HEK293 (cell line): ENCODE measurements around the gene TOMT.

Experiments
- CTCF ChIA-PET: fragments of 350-600 bp; formaldehyde crosslinking; extraction: SDS; loops from one replicate; lab custom pipeline; 2021; ENCODE audit warnings: antibody characterized with exemption; lab: Yijun Ruan, JAX
- POLR2A ChIA-PET: fragments of 300-600 bp; formaldehyde crosslinking; extraction: SDS; loops from one replicate; lab custom pipeline; 2020; ENCODE audit warnings: antibody characterized with exemption, inconsistent platforms; lab: Yijun Ruan, JAX
- H3K27ac ChIP-seq: fragments of 200-500 bp; sonication (Bioruptor generic); 2 replicates; pipeline ENCODE4 v1.5.1; 2014; ENCODE audit warnings: low read depth, low read length, control low read depth, inconsistent platforms; ENCODE audit errors: extremely low read depth
- H3K36me3 ChIP-seq, 2 experiments: fragments of 200-500 bp in 1 of 2; sonication (Bioruptor generic) in 1 of 2; 1 replicate in 1 of 2; 2 replicates in 1 of 2; pipeline ENCODE4 v1.5.1; 2014 to 2017; ENCODE audit warnings: inconsistent platforms in 2 of 2, low read length in 2 of 2; ENCODE audit not compliant: control insufficient read depth in 2 of 2, insufficient read depth in 1 of 2
- H3K4me1 ChIP-seq: fragments of 200-500 bp; sonication (Bioruptor generic); 2 replicates; pipeline ENCODE4 v1.5.1; 2014; ENCODE audit warnings: mild to moderate bottlenecking, low read length, inconsistent platforms; ENCODE audit not compliant: control insufficient read depth, insufficient read depth
- H3K4me3 ChIP-seq: 2 replicates; pipeline ENCODE4 v1.5.1; 2011; ENCODE audit warnings: low read depth, mild to moderate bottlenecking, control low read depth, low read length, moderate library complexity
- H3K9me3 ChIP-seq: fragments of 200-500 bp; sonication (Bioruptor generic); 2 replicates; pipeline ENCODE4 v1.5.1; 2014; ENCODE audit warnings: low read depth, low read length, inconsistent platforms; ENCODE audit not compliant: control insufficient read depth, insufficient read depth
- HOXC10 ChIP-seq: sonication (generic); formaldehyde crosslinking; IDR thresholded peaks from 2 replicates; pipeline ENCODE4 v1.8.1; 2023; ENCODE audit warnings: mild to moderate bottlenecking, missing genetic modification reagents
- ZFP3 ChIP-seq: fragments of 450-650 bp; formaldehyde crosslinking; IDR thresholded peaks from 2 replicates; pipeline ENCODE4 v1.5.1; 2016; ENCODE audit warnings: low read depth, missing biosample characterization, missing genetic modification characterization
- ZIC2 ChIP-seq: fragments of 450-650 bp; formaldehyde crosslinking; IDR thresholded peaks from 2 replicates; pipeline ENCODE4 v1.5.1; 2016; ENCODE audit warnings: missing biosample characterization, missing genetic modification characterization
- ZNF157 ChIP-seq: fragments of 450-650 bp; formaldehyde crosslinking; IDR thresholded peaks from 2 replicates; pipeline ENCODE4 v1.5.1; 2016; ENCODE audit warnings: missing biosample characterization, missing genetic modification characterization
- ZNF239 ChIP-seq: fragments of 450-650 bp; formaldehyde crosslinking; IDR thresholded peaks from 2 replicates; pipeline ENCODE4 v1.5.1; 2016; ENCODE audit warnings: missing biosample characterization, missing genetic modification characterization
- ZNF366 ChIP-seq: fragments of 450-650 bp; formaldehyde crosslinking; conservative IDR thresholded peaks from 2 replicates; pipeline ENCODE4 v1.5.1; 2016; ENCODE audit warnings: missing biosample characterization, missing genetic modification characterization
- ZNF416 ChIP-seq: fragments of 450-650 bp; formaldehyde crosslinking; IDR thresholded peaks from 2 replicates; pipeline ENCODE4 v1.5.1; 2016; ENCODE audit warnings: missing biosample characterization, missing genetic modification characterization
- ZNF488 ChIP-seq: fragments of 450-650 bp; formaldehyde crosslinking; IDR thresholded peaks from 2 replicates; pipeline ENCODE4 v1.5.1; 2016; ENCODE audit warnings: missing biosample characterization, missing genetic modification characterization
- ZNF596 ChIP-seq: fragments of 450-650 bp; IDR thresholded peaks from 2 replicates; pipeline ENCODE4 v1.5.0; 2018; ENCODE audit warnings: missing biosample characterization, mild to moderate bottlenecking, missing genetic modification characterization, moderate library complexity
- ZNF600 ChIP-seq: fragments of 450-650 bp; formaldehyde crosslinking; IDR thresholded peaks from 2 replicates; pipeline ENCODE4 v1.5.1; 2016; ENCODE audit warnings: missing biosample characterization, missing genetic modification characterization
- ZNF621 ChIP-seq: fragments of 450-650 bp; formaldehyde crosslinking; IDR thresholded peaks from 2 replicates; pipeline ENCODE4 v1.5.1; 2017; ENCODE audit warnings: missing biosample characterization, missing genetic modification characterization
- ZNF626 ChIP-seq: fragments of 450-650 bp; sonication (Bioruptor Pico); formaldehyde crosslinking; IDR thresholded peaks from 2 replicates; pipeline ENCODE4 v1.5.1; 2018; ENCODE audit warnings: missing biosample characterization, missing genetic modification characterization, inconsistent platforms
- ZNF645 ChIP-seq: fragments of 450-650 bp; formaldehyde crosslinking; IDR thresholded peaks from 2 replicates; pipeline ENCODE4; 2016; ENCODE audit warnings: missing biosample characterization, missing genetic modification characterization
- ZNF701 ChIP-seq: fragments of 450-650 bp; formaldehyde crosslinking; IDR thresholded peaks from 2 replicates; pipeline ENCODE4 v1.5.1; 2016; ENCODE audit warnings: missing biosample characterization, missing genetic modification characterization
- ZNF785 ChIP-seq: fragments of 450-650 bp; formaldehyde crosslinking; IDR thresholded peaks from 2 replicates; pipeline ENCODE4 v1.5.1; 2016; ENCODE audit warnings: missing biosample characterization, missing genetic modification characterization
- ZSCAN30 ChIP-seq: fragments of 450-650 bp; IDR thresholded peaks from 2 replicates; pipeline ENCODE4 v1.5.1; 2018; ENCODE audit warnings: missing biosample characterization, mild to moderate bottlenecking, missing genetic modification characterization, moderate library complexity
- TF ChIP-seq, protein P1 (sequence below): fragments of 450-650 bp; formaldehyde crosslinking; IDR thresholded peaks from 2 replicates; pipeline ENCODE4 v1.5.1; 2016; ENCODE audit warnings: missing biosample characterization, missing genetic modification characterization
- TF ChIP-seq, protein P2 (sequence below): fragments of 450-650 bp; formaldehyde crosslinking; IDR thresholded peaks from 2 replicates; pipeline ENCODE4 v1.5.1; 2016; ENCODE audit warnings: missing biosample characterization, missing genetic modification characterization

Gene TOMT

DNA sequence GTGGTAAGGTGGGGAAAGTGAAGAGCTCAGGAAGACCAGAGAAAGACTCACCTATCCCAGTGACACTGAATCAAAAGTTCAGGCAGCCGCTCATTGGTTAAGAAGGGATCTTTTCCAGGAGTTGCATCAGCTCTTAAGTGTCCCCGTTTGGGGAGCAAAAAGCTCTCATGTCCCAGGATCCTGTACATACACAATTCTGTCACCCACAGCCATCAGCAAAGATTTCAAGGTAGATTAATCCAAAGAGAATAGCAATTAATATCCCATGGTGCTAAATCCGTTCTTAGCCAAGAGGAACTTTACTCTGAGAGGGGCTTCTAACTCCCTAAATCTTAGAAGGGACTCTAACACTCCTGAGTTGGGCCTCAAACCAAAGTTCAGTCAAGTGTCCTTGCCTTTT, 49.1 kb downstream of the TOMT start:
- Histone ChIP-seq H3K36me3 (no peaks in the 10 kb centered on the region), H3K9me3 (no peaks in the 10 kb centered on the region), H3K27ac (no peak overlapping the region), H3K4me3 (no peak overlapping the region), H3K4me1 (no peaks in the 10 kb centered on the region)
- ChIA-PET CTCF (interaction anchor here (0.6 to 3.6 kb wide), 3 partner anchors 11 to 404 kb away, joined by 4 to 28 read pairs (median 4); no protein-coding TSS in a partner anchor), POLR2A (no interaction called here)
- no peak for TF ChIP-seq ZNF785 (tag by site-specific recombination)
- TF ChIP-seq ZNF366: no peak
- TF ChIP-seq, protein P1, sequence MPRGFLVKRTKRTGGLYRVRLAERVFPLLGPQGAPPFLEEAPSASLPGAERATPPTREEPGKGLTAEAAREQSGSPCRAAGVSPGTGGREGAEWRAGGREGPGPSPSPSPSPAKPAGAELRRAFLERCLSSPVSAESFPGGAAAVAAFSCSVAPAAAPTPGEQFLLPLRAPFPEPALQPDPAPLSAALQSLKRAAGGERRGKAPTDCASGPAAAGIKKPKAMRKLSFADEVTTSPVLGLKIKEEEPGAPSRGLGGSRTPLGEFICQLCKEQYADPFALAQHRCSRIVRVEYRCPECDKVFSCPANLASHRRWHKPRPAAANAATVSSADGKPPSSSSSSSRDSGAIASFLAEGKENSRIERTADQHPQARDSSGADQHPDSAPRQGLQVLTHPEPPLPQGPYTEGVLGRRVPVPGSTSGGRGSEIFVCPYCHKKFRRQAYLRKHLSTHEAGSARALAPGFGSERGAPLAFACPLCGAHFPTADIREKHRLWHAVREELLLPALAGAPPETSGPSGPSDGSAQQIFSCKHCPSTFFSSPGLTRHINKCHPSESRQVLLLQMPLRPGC: no peak
- no peak for TF ChIP-seq ZNF157 (tag by site-specific recombination)
- TF ChIP-seq ZNF600 (tag by site-specific recombination): no peak
- no peak for TF ChIP-seq ZNF239 (tag by site-specific recombination)
- TF ChIP-seq ZIC2 (tag by site-specific recombination): no peak
- no peak for TF ChIP-seq ZNF416 (tag by site-specific recombination)
- TF ChIP-seq ZNF621 (tag by site-specific recombination): no peak
- TF ChIP-seq ZNF488 (tag by site-specific recombination): no peak
- no peak for TF ChIP-seq ZNF596 (tag by site-specific recombination)
- TF ChIP-seq ZSCAN30 (tag by site-specific recombination): no peak
- TF ChIP-seq ZNF701 (tag by site-specific recombination): no peak
- no peak for TF ChIP-seq HOXC10 (CRISPR knock-in tag)

DNA sequence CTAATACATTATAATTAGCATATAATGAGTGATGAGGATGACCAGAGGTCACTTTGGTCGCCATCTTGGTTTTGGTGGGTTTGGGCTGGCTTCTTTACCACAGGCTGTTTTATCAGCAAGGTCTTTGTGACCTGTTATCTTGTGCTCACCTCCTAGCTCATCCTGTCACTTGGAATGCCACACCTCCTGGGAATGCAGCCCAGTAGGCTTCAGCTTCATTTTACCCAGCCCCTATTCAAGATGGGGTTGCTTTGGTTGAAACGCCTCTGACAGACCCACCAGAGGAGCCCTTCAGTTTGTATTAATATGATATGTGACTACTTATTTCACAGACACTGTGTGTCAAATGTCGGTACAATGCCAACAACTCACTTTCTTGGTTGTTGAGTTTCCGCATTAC, 50.0 kb downstream of the TOMT start:
- TF ChIP-seq ZNF626 (no peak), ZFP3 (tag by site-specific recombination) (no peak)
- TF ChIP-seq, all 188 proteins: peak for 0
- Histone ChIP-seq H3K36me3 (no peaks in the 10 kb centered on the region), H3K27ac (no peak overlapping the region), H3K4me3 (no peak overlapping the region), H3K4me1 (no peaks in the 10 kb centered on the region), H3K9me3 (no peaks in the 10 kb centered on the region)
- ChIA-PET CTCF (interaction anchor here (0.6 to 2.4 kb wide), 5 partner anchors 12 to 403 kb away, joined by 4 to 14 read pairs (median 4); no protein-coding TSS in a partner anchor), POLR2A (no interaction called here)

- no peaks in the 10 kb centered on the region for H3K9me3 ChIP-seq
- no peak for TF ChIP-seq ZNF645 (tag by site-specific recombination)
- TF ChIP-seq ZNF701 (tag by site-specific recombination): no peak
- TF ChIP-seq, protein P2, sequence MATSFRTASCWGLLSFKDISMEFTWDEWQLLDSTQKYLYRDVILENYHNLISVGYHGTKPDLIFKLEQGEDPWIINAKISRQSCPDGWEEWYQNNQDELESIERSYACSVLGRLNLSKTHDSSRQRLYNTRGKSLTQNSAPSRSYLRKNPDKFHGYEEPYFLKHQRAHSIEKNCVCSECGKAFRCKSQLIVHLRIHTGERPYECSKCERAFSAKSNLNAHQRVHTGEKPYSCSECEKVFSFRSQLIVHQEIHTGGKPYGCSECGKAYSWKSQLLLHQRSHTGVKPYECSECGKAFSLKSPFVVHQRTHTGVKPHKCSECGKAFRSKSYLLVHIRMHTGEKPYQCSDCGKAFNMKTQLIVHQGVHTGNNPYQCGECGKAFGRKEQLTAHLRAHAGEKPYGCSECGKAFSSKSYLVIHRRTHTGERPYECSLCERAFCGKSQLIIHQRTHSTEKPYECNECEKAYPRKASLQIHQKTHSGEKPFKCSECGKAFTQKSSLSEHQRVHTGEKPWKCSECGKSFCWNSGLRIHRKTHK (tag by site-specific recombination): no peak
- TF ChIP-seq, all 188 proteins: peak for 0
- Histone ChIP-seq H3K4me1 (no peaks in the 10 kb centered on the region), H3K27ac (no peak overlapping the region), H3K36me3 (no peaks in the 10 kb centered on the region), H3K4me3 (no peak overlapping the region)
- ChIA-PET POLR2A (no interaction called here), CTCF (interaction anchor here (0.7 to 2.4 kb wide), 3 partner anchors 13 to 227 kb away, joined by 3 to 14 read pairs (median 3); no protein-coding TSS in a partner anchor)
Observed at GRCh38 chr11:72157131-72157530, 51.4 kb downstream of the TOMT start.
